ENCODE results near the gene OR52A5.
A peak's percentile ranks its signal among the peaks of the same experiment; 100 is the strongest.
"Not testable (repeated sequence)": the region's sequence is repeated elsewhere in the genome, so short reads cannot be mapped to it uniquely, and the experiment has no call there.

The OR52A5 gene

GRCh38 chr11:5137996-5138395, at the start of gene OR52A5:
OR52A5 (minus strand) TSS chr11:5138356; CDS start chr11:5132642, 5,714 bp downstream.
- no peak for DNase-seq (ENCODE audit: low spot score)

GRCh38 chr11:5178046-5178837, 40.1 kb upstream of the OR52A5 start:
- no peak for DNase-seq (ENCODE audit: low spot score)

- DNase-seq (ENCODE audit: low spot score): no peak
Observed at GRCh38 chr11:5174934-5175333, 36.8 kb upstream of the OR52A5 start.

- DNase-seq (ENCODE audit: low spot score): no peak
Observed at GRCh38 chr11:5171856-5172255, 33.7 kb upstream of the OR52A5 start.

GRCh38 chr11:5165898-5166297, 27.7 kb upstream of the OR52A5 start:
- DNase-seq (ENCODE audit: low spot score): not testable (repeated sequence)

- not testable (repeated sequence) for DNase-seq (ENCODE audit: low spot score)
Observed at GRCh38 chr11:5164807-5165206, 26.7 kb upstream of the OR52A5 start.

GRCh38 chr11:5161045-5161444, 22.9 kb upstream of the OR52A5 start:
- DNase-seq (ENCODE audit: low spot score): not testable (repeated sequence)

GRCh38 chr11:5160217-5160616, 22.1 kb upstream of the OR52A5 start:
- not testable (repeated sequence) for DNase-seq (ENCODE audit: low spot score)

GRCh38 chr11:5159806-5160205, 21.6 kb upstream of the OR52A5 start:
- no peak for DNase-seq (ENCODE audit: low spot score)

- no peak for DNase-seq (ENCODE audit: low spot score)
Observed at GRCh38 chr11:5154657-5155056, 16.5 kb upstream of the OR52A5 start, which contains the start of gene OR52A1. OR52A1 (minus strand) TSS chr11:5154757; CDS start chr11:5152369, 2,388 bp downstream.

GRCh38 chr11:5153574-5154431, 15.6 kb upstream of the OR52A5 start:
- no peak for DNase-seq (ENCODE audit: low spot score)

GRCh38 chr11:5151713-5152153, 13.6 kb upstream of the OR52A5 start:
- no peak for DNase-seq (ENCODE audit: low spot score)

GRCh38 chr11:5144206-5144605, 6.0 kb upstream of the OR52A5 start:
- not testable (repeated sequence) for DNase-seq (ENCODE audit: low spot score)

- no peak for DNase-seq (ENCODE audit: low spot score)
Observed at GRCh38 chr11:5137014-5137413, 1.1 kb downstream of the OR52A5 start.

GRCh38 chr11:5136261-5136660, 1.9 kb downstream of the OR52A5 start:
- DNase-seq (ENCODE audit: low spot score): no peak

- DNase-seq (ENCODE audit: low spot score): no peak
Observed at GRCh38 chr11:5131584-5132335, 6.4 kb downstream of the OR52A5 start.

GRCh38 chr11:5129457-5129877, 8.7 kb downstream of the OR52A5 start:
- no peak for DNase-seq (ENCODE audit: low spot score)

GRCh38 chr11:5124891-5125620, 13.1 kb downstream of the OR52A5 start:
- DNase-seq (ENCODE audit: low spot score): no peak

- peak; percentile 36 for DNase-seq (ENCODE audit: low spot score)
Observed at GRCh38 chr11:5123802-5124521, 14.2 kb downstream of the OR52A5 start.

- no peak for DNase-seq (ENCODE audit: low spot score)
Observed at GRCh38 chr11:5118893-5119292, 19.3 kb downstream of the OR52A5 start.

- no peak for DNase-seq (ENCODE audit: low spot score)
Observed at GRCh38 chr11:5117588-5117987, 20.6 kb downstream of the OR52A5 start.

Measured in D341Med (cell line).